ENCODE data around the gene NLRP6.
A peak's percentile ranks its signal among the peaks of the same experiment; 100 is the strongest.
"Not testable (repeated sequence)": the region's sequence is repeated elsewhere in the genome, so short reads cannot be mapped to it uniquely, and the experiment has no call there.

The NLRP6 gene

DNA sequence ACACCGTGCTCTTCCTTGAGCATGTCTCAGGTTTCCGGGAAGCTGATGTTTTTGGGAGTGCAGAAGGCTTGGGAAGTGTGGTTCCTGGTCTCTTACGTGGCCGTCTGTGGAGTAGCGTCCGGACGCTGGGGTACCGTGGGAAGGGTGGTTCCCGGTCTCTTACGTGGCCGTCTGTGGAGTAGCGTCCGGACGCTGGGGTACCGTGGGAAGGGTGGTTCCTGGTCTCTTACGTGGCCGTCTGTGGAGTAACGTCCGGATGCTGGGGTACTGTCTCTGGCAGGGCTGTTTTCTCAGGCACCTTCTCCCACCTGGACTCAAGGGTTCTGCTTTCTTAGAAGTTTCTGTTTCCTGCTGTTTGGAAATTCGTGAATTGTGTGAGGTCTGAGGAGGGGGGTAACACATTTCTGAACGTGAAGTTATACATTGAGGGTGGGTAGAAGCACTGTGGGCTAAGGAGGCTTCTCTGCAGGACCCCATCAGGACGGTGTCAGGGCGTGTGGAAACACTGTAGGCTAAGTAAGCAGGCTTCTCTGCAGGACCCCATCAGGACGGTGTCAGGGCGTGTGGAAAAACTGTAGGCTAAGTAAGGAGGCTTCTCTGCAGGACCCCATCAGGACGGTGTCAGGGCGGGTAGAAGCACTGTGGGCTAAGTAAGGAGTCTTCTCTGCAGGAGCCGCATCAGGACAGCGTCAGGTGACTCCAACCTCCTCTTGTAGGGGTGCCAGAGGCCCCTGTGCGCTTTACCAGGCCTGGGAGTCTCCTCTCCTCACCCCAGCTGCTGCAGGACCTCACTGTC is 47.8 kb downstream of the NLRP6 start:
- DNase-seq (ENCODE audit: low read depth in 2 of 2), result no peak

DNA sequence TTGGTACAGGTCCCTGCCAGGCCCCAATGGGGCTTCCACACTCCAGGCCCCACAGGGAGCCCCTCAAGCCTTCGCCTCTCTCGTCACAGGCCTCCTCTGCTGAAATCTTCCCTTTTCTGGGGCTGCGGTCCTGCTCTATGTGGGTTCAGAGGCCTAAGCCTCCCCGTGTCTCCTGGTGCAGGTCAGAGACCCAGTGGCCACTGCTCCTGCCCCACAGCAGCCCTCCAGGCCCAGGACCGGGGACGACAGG is 48.3 kb downstream of the NLRP6 start:
- no peak for DNase-seq (ENCODE audit: low read depth in 2 of 2)

DNA sequence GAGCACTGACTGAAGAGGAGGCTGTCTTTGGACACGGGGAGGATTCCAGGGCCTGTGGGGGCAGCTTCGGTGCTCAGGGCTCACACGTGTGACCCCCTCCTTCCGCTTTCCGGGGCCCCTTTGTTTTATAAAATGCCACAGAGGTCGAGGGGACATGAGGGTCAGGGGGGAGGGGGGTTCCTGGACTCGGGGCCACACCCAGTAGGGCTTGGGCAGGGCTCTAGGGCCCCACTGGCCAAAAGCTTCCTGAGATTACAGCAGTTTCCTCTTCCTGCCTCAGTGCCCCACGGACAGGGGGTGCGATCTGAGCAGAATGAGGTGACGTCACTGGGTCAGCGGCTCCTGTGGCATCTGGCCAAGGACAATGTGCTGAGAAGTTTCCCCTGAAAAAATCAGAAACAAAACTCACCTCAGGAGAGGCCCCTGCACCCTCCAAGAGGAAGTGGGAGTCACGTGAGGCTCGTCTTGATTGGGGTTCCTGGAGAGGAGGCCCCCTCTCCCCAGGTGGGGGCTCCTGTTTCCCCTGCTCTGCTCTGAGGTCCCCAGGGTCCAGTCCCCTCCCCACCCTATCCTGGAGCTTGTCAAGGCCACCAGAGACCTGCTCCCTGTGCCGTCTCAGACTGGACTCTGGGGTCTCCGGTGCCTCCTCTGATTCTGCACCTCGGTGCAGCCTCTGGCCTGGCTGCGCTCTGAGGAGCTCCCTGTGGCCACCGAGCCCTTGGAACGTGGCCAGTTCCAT is 48.8 kb downstream of the NLRP6 start:
- peak in 1 of 2 experiments; percentile 65 for DNase-seq (ENCODE audit: low read depth in 2 of 2)

DNA sequence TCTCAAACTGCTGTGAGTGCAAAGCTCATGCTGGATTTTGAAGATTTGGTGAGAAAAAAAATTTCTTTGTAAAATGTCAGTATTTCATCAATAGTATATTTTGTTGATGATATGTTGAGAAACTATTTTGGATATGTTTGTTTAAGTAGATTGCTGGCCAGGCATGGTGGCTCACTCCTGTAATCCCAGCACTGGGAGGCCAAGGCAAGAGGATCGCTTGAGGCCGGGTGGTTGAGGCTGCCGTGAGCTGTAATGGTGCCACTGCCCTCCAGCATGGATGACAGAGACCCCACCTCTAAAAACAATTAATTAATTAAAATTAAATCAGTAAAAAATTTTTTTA is 49.3 kb downstream of the NLRP6 start:
- no peak for DNase-seq (ENCODE audit: low read depth in 2 of 2)

DNA sequence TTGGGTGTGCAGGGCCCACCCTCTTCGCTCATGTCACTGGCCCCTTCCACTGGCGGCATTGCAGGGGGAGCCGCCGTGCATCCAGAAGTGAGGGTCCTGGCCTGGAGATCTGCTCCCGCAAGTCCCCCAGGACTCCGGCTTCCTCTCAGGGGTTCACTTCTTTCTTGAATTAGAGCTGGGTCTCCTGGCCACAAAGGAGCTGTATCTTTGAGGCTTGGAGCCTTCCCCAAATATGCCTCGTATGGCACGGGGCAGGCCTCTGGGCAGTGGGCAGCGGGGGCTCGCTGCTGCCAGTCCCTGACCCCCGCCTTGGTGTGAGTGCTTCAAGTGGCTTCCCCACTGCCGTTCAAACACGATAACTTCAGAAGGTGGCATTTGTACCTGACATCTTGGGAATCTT is 49.8 kb downstream of the NLRP6 start:
- DNase-seq (ENCODE audit: low read depth in 2 of 2), result no peak

DNA sequence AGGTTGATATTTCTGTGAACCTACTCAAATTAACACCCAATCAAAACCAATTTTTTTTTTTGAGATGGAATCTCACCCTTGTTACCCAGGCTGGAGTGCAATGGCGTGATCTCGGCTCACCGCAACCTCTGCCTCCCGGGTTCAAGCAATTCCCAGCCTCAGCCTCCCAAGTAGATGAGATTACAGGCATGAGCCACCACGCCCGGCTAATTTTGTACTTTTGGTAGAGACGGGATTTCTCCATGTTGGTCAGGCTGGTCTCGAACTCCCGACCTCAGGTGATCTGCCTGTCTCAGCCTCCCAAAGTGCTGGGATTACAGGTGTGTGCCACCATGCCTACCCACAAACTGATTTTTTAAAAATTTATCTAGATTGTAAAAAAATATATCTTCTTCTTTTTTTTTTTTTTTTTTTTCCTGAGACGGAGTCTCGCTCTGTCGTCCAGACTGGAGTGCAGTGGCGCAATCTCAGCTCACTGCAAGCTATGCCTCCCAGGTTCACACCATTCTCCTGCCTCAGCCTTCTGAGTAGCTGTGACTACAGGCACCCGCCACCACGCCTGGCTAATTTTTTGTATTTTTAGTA is 50.4 kb downstream of the NLRP6 start:
- not testable (repeated sequence) for DNase-seq (ENCODE audit: low read depth in 2 of 2)

DNA sequence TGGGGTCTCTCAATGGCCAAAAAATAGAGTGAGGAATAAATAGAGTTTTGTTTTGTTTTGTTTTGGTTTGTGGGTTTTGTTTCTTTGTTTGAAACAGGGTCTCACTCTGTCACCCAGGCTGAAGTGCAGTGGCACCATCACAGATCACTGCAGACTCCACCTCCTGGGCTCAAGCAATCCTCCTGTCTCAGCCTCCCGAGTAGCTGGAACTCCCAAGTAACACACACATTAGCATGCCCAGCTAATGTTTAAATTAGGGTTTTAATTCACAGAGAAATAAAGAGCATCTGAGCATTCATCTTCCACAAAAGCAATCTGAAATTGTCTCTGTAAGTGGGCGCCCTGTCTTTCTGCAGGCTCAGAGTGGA is 51.7 kb downstream of the NLRP6 start:
- DNase-seq (ENCODE audit: low read depth in 2 of 2), result no peak

DNA sequence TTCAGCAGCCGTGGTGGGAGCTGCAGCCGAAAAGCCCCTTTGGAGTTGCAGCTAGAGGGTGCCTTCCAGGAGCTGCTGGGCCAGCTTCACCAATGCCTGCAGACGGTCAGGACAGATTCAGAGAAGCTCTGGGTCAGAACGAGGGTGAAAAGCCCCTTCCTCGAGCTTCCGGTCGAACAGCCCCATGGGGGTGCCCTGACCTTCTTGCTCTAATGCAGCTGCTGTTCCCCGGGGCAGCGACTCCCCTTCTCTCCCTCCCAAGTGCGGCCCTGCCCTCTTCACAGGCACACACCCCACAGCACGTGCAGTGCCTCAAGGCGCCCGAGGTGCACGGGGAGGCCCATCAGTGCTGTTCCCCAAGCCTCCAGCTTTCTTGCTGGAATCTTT is 52.1 kb downstream of the NLRP6 start:
- DNase-seq (ENCODE audit: low read depth in 2 of 2), result no peak

DNA sequence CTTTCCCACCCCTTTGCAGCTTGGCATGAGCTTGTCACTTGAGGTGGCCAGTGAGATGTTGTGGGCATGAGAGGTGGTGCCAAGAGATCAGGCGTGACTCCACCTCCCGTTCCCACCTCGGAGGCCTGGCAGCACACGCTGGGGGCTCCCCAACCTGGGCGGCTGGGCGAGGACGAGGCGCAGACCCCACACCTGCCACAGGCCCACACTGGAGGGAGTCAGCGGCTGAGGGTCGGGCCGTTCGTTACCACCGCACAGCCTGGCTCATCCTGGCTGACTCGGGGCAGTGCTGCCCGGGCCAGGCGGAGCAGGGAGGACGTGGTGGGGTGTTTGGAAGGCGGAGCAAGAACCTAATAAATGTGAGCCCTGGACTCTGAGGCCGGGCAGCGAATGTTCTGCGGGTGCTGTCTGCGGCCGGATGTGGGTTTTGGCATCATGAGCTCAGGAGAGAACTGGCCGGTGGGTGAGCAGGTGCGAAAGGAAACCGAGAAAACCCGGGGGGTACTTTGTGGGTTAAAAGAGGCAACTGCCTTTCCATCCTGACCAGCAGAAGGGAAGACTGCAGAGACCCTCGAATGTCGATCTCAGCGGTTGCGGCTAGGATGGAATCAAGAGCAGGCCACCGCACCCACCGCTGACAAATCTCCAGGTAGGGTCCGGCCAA is 52.6 kb downstream of the NLRP6 start:
- peak in 1 of 2 experiments; percentile 21 for DNase-seq (ENCODE audit: low read depth in 2 of 2)

DNA sequence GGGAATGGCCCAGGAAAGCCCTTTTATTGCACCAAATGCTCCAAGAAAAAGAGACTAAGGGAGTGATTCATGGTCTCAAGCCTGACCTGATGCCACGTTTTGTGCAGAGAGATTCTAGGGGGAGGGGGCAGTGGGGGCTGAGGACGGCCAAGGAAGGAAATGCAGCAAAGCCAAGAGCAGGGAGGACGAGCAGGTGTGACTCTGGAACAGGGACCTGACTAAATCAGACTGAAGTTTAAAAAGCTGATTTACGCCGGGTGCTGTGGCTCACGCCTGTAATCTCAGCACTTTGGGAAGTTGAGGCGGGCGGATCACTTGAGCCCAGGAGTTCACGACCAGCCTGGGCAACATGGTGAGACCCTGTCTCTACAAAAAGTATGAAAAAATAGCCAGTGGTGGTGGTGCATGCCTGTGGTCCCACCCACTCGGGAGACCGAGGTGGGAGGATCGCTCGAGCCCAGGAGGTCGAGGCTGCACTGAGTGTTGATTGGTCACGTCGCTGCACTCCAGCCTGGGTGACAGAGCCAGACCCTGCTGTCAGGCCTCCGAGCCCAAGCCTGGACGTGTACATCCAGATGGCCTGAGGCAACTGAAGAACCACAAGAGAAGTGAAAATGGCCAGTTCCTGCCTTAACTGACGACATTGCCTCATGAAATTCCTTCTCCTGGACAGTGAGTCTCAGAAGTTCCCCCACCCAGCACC is 53.3 kb downstream of the NLRP6 start:
- no peak for DNase-seq (ENCODE audit: low read depth in 2 of 2)

DNA sequence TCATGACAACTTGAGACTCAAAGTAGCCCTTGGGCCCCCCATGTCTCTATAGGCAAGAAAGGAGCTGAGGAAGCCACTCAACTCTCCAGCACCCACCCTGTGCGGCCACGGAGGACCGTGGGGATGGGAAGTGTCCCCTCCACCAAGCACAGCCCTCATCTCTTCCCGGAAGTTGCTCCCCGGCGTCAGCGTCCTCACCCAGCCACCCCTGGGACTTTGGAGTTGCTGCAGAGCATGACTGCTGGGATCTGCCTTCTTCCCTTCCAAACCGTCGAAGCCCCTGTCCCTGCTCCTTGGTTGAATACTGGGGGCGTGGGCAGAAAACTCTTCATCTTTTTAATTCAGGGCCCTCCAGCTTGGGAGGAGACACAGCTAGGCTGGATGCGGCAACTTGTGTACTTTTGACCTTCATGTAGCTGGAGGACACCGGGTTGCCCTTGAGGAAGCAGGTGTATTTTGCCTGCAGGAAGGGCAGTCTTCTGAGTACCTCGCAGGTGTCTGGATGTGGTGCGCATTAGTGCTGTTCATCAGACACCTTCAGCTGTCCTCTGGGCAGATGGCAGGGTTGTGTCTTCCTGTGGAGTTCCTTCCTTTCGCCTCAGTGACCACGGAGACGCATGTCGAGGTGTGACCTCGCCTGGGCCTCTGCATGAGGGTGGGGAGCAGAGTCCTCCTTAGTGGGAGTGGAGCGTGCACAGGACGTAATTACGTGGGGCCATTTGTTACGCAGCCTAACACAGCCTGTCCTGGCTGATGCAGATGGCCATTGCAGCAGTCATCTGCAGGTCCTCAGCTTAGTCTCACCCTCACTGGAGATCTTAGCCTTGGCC is 54.7 kb downstream of the NLRP6 start:
- DNase-seq (ENCODE audit: low read depth in 2 of 2), result no peak

DNA sequence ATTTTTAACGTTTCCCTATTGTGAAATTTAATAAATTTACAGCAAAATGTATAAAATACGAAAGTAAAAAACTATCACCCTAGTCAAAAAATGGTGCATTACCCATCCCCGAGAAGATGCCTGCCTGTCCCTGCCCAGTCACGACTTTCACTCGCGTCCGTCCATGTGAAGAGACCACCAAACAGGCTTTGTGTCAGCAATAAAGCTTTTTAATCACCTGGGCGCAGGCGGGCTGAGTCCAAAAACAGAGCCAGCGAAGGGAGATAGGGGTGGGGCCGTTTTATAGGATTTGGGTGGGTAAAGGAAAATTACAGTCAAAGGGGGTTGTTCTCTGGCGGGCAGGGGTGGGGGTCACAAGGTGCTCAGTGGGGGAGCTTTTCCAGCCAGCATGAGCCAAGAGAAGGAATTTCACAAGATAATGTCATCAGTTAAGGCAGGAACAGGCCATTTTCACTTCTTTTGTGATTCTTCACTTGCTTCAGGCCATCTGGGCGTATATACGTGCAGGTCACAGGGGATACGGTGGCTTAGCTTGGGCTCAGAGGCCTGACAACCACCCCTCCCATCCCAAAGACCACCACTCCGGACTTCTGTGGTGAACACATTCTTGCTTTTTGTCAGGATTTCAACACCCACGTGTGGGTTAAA is 55.5 kb downstream of the NLRP6 start:
- not testable (repeated sequence) for DNase-seq (ENCODE audit: low read depth in 2 of 2)

DNA sequence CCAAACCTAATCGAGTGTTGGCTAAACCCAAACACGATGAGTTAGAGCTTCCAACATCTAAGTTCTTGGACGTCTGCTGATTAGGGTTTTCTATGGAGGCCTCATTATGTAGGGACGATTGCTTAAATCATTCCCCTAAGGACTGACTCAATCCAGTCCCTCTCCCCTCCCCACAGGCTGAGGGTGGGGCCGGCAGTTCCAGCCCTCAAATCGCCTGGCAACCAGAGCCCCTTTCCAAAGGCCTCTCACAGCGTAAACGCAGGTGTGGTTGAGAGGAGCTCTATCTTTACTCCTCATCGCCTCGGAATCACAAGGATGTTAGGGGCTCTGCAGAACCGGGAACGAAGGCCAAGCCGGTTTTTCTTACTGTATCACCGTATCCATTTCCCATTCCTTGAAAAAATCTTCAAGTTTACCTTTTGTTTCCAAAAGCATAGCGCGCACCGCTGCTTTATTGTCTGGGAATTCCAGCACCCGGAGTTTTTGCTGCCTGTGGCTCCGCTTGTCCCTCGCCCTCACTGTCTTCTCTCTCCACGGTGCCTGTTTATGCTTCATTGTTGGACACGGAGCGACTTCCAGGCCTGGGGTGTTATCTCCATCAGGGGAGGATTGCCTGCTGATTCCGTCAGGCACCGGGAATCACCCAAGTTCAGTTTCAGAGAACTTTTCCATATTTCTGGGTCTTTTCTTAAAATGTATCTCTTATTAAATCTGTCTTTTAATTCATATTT is 56.2 kb downstream of the NLRP6 start:
- DNase-seq (ENCODE audit: low read depth in 2 of 2), result no peak
